Skeletal muscle satellite cell (primary cell): ENCODE results near the gene ZNF385D.
A peak's percentile ranks its signal among the peaks of the same experiment; 100 is the strongest.

Experiments
- H3K27me3 ChIP-seq: 2 replicates; pipeline ENCODE4 v1.7.0; 2013; ENCODE audit warnings: low read length; ENCODE audit not compliant: control insufficient read depth, insufficient read depth
- H3K36me3 ChIP-seq: 2 replicates; pipeline ENCODE4 v1.7.0; 2013; ENCODE audit warnings: mild to moderate bottlenecking, control low read depth, low read length; ENCODE audit not compliant: insufficient read depth
- H3K4me1 ChIP-seq: 2 replicates; pipeline ENCODE4 v1.7.0; 2013; ENCODE audit warnings: low read length; ENCODE audit not compliant: control insufficient read depth, insufficient read depth
- H3K4me2 ChIP-seq: 2 replicates; pipeline ENCODE4 v1.7.0; 2013; ENCODE audit warnings: mild to moderate bottlenecking, low read length
- H3K4me3 ChIP-seq: 2 replicates; pipeline ENCODE4 v1.7.0; 2013; ENCODE audit warnings: low read length
- H3K9ac ChIP-seq: 2 replicates; pipeline ENCODE4 v1.7.0; 2013; ENCODE audit warnings: mild to moderate bottlenecking, low read depth, low read length, moderate library complexity
- H3K9me3 ChIP-seq: replicated peaks from 2 replicates; pipeline ENCODE4 v1.7.0; 2013; ENCODE audit warnings: mild to moderate bottlenecking, control low read depth, low read length

ZNF385D gene

DNA sequence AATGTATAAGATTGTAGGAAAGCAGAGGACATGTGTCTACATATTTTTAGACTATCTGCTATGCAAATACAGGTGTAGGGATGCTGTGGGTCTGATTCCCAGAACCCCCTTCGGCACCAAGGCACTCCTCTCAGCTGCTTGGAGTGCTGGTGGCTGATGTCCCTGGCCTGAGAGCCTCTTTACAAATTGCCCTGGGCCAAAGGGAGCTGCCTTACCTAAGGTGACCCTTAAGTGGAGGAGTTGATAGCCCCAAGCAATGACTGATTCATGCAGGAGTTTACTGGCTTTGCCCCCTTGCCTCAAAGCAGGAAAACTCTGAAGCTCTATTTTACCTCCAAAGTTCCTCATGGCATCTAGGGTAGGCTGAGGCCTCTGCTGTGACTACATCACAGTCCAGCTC is 83.0 kb downstream of the ZNF385D start:
- H3K36me3 ChIP-seq: no peaks in the 10 kb centered on the region
- no peaks in the 10 kb centered on the region for H3K9me3 ChIP-seq
- H3K4me2 ChIP-seq: no peak overlapping the region
- H3K27me3 ChIP-seq: no peaks in the 10 kb centered on the region
- no peak overlapping the region for H3K4me3 ChIP-seq
- H3K9ac ChIP-seq: no peak overlapping the region
- peaks cover 16% of the 10 kb centered on the region for H3K4me1 ChIP-seq

DNA sequence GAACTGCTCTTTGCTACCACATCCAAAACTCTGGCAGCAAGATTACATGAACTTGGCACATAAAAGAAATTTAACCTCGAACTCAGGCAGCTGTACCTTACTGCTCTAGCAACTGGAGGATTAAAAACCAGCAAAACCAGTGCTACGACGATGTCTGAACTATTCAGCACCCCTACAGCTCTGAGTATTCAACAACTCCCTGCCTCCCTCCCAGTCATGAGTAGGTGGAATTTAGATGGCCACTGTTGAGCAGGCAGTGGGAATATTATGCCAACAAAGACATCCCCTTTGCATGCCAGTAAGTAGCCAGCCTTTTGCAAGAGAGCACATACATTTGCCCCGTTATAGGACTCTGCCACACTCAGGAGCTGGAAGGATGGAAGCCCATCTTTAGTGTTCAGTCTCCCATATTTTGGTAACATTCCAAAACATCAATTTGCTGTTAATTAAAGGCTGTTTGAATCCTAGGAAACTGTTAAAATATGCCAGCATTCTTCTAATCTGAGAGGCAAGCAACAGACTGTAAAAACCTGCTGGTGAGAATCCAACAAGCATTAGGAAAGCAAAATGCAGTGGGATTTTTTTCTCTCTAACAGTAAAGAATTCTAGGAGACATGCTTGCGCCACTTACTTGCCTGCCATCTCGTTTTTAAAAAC is 85.4 kb downstream of the ZNF385D start:
- H3K4me1 ChIP-seq: no peaks in the 10 kb centered on the region
- no peak overlapping the region for H3K4me2 ChIP-seq
- H3K27me3 ChIP-seq: no peaks in the 10 kb centered on the region
- H3K4me3 ChIP-seq: no peak overlapping the region
- no peak overlapping the region for H3K9ac ChIP-seq
- H3K36me3 ChIP-seq: no peaks in the 10 kb centered on the region
- H3K9me3 ChIP-seq: no peaks in the 10 kb centered on the region

DNA sequence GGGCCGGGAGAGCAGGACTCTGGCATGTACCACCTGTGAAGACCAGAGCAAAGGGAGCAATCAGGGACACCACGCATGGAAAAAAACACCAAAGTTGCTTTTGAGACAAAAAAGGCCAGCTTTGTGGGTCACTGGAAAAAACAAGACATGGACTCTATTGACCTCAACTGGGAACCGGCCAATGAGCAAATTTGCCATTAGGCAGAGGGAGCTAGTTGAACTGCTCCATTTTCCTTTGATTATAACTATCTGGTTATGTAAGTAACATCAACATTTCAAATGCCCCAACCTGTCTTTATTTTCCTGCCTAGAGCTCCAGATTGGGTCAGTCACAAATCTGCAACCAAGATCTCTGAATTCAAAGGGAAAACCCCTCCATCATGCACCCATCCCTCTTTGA is 86.0 kb downstream of the ZNF385D start:
- Histone ChIP-seq H3K36me3 (no peaks in the 10 kb centered on the region), H3K27me3 (no peaks in the 10 kb centered on the region), H3K4me1 (no peaks in the 10 kb centered on the region), H3K4me3 (no peak overlapping the region), H3K9ac (no peak overlapping the region), H3K9me3 (no peaks in the 10 kb centered on the region), H3K4me2 (no peak overlapping the region)

DNA sequence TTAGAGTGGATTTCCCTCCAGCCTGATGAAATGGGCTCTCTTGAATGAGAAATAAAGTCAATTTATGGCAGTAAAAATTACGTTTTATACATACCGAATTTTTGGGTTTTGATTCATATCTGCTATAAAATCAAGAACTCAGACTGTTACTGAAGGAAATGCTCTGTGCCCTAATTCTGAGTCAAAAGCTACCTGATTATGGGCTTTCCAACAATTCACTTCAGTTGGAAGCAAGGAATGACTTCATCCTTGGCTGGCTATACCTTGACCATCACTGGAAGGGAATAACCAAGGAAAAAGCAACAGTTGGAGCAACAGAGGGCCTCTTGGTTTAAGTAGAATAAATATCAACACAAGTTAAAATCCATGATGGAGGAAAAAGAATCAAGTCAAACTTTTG is 88.6 kb downstream of the ZNF385D start:
- Histone ChIP-seq H3K4me2 (no peak overlapping the region), H3K4me3 (no peak overlapping the region), H3K9ac (no peak overlapping the region), H3K27me3 (no peaks in the 10 kb centered on the region), H3K4me1 (no peaks in the 10 kb centered on the region), H3K9me3 (no peaks in the 10 kb centered on the region), H3K36me3 (no peaks in the 10 kb centered on the region)

DNA sequence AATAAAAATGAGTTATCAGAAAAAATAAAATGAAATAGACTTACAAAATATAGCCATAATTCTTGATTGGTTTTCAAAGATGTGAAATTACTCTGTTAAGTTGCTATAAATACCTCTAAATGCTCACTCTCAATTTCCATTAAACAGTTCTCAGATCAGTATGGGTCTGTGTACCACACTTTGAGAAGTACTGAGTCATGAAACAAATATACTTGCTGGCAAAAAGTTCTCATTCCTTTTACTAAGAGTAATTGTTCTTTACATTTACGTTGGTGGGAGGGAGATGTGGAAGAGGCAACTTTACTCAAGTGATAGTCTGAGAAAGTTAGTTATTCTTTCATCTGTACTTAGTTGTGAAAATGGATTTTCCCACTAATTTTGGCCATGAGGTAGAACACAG is 96.3 kb downstream of the ZNF385D start:
- no peaks in the 10 kb centered on the region for H3K36me3 ChIP-seq
- peak overlapping the region; percentile 58 for H3K4me2 ChIP-seq
- H3K9me3 ChIP-seq: no peaks in the 10 kb centered on the region
- H3K4me1 ChIP-seq: peaks cover 12% of the 10 kb centered on the region
- peak overlapping the region; percentile 40 for H3K9ac ChIP-seq
- H3K27me3 ChIP-seq: no peaks in the 10 kb centered on the region
- no peak overlapping the region for H3K4me3 ChIP-seq

DNA sequence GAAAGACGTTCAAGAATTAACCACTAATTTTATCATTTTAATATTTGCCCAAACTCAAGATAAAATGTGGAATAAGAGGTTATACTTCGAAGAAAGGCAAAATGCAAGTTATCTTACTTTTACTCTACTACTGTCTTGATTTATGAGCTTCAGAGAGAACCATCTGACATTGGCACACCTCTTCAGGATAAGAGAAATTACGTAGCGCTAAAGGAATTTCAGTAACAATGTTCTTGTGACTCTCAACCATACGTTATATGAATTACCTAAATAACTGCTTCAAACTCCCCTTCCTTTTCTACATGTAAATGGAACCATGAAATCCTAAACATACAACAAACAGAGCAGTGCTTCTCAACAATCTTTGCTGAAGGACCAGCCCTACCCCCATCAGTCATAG is 96.8 kb downstream of the ZNF385D start:
- Histone ChIP-seq H3K4me3 (no peak overlapping the region), H3K4me2 (peak overlapping the region; percentile 58), H3K27me3 (no peaks in the 10 kb centered on the region), H3K9ac (no peak overlapping the region), H3K9me3 (no peaks in the 10 kb centered on the region), H3K36me3 (no peaks in the 10 kb centered on the region), H3K4me1 (peaks cover 12% of the 10 kb centered on the region)

DNA sequence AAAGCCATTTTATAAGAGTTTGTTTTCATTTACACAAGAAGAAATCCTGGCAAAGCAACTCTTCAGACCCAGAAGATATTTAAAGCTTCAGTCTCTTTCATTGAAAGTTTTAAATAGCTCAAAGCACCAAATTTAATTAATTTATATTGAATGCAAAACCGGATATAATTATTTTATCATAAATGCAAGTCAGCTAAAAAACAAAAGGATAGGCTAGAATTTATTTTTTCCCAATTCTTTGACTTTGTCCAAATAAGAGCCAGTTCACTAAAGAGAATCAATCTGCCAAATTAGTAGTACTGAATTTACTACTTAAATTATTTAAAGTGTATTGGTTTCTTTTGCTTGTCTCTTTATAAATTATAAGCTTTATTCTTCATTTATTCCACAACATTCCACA is 101.5 kb downstream of the ZNF385D start:
- H3K4me1 ChIP-seq: peaks cover 20% of the 10 kb centered on the region
- H3K9me3 ChIP-seq: no peaks in the 10 kb centered on the region
- no peak overlapping the region for H3K4me3 ChIP-seq
- no peak overlapping the region for H3K9ac ChIP-seq
- H3K36me3 ChIP-seq: no peaks in the 10 kb centered on the region
- no peak overlapping the region for H3K4me2 ChIP-seq
- no peaks in the 10 kb centered on the region for H3K27me3 ChIP-seq

DNA sequence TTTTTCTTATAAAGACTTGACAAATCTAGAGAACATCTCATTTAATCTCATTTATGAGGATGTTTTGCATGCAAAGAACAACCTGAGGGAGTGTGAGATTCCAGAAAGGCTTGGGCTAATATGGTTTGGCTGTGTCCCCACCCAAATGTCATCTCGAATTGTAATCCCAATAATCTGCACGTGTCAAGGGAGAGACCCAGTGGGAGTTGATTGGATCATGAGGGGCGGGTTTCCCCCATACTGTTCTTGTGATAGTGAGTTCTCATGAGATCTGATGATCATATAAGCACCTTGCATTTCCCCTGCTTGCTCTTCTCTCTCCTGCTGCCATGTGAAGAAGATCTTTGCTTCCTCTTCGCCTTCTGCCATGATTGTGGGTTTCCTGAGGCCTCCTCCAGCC is 103.0 kb downstream of the ZNF385D start:
- Histone ChIP-seq H3K4me1 (peaks cover 16% of the 10 kb centered on the region), H3K4me2 (no peak overlapping the region)

DNA sequence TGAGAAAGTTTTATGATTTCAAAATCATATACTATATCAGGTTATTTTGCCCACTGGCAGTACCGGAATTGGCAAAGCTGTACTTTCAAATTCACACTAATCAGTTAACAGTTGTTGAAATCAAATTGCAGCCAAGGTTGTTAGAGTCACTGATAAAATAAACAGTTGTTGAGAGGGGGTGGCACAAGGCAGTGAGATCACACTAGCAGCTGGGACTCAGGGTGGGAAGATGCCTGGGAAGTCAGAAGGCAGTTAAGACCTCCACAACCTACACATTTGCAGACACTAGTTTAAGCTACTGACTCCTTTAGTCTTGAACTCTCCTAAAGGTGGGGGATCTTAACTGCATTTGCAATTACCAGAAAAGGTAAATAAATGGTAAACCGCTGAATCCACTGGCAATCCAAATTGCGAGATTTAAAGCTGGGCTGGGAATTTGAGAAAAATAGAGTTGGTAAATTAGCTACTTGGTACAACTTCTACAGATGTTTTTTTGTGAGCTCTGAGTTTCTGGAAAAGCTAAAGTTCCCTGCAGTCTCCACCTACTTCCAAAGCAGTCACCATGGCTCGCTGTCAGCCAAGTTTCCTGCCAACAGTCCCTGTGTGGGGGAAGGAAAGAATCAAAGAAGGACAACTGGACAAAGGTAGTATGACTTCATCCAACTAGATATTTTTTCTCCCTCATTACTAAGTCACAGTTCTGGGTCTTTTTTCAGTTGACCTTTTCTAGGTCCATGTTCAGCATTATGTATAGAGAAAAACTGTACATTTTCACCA is 105.7 kb downstream of the ZNF385D start:
- H3K4me3 ChIP-seq: peak overlapping the region; percentile 23
- peak overlapping the region; percentile 67 for H3K4me2 ChIP-seq
- H3K9me3 ChIP-seq: no peaks in the 10 kb centered on the region
- no peaks in the 10 kb centered on the region for H3K36me3 ChIP-seq
- H3K4me1 ChIP-seq: peaks cover 19% of the 10 kb centered on the region
- no peaks in the 10 kb centered on the region for H3K27me3 ChIP-seq
- peak overlapping the region; percentile 32 for H3K9ac ChIP-seq

More for the DNA sequence above, 103.0 kb downstream of the ZNF385D start:
- H3K9me3 ChIP-seq: no peaks in the 10 kb centered on the region
- no peak overlapping the region for H3K9ac ChIP-seq
- H3K4me3 ChIP-seq: no peak overlapping the region
- no peaks in the 10 kb centered on the region for H3K27me3 ChIP-seq
- H3K36me3 ChIP-seq: no peaks in the 10 kb centered on the region

DNA sequence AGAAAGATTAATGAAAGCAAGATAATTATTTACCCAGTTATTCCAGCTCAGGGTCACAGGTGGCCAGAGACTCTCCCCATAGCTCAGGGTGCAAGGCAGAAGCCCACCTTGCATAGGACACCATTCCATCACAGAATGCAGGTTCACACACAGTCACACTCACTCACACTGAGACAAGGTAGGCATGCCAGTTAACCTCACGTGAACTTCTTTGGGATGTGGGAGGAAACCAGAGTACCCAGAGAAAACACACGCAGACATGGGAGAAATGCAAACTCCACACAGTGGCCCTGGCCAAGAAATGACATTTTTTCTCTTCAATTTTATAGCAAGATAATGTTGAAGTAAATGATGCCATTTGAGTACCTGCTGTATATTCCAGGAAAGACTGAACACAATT is 106.7 kb downstream of the ZNF385D start:
- H3K4me2 ChIP-seq: no peak overlapping the region
- no peaks in the 10 kb centered on the region for H3K9me3 ChIP-seq
- H3K27me3 ChIP-seq: no peaks in the 10 kb centered on the region
- H3K4me3 ChIP-seq: no peak overlapping the region
- H3K36me3 ChIP-seq: no peaks in the 10 kb centered on the region
- H3K9ac ChIP-seq: no peak overlapping the region
- H3K4me1 ChIP-seq: peaks cover 19% of the 10 kb centered on the region

DNA sequence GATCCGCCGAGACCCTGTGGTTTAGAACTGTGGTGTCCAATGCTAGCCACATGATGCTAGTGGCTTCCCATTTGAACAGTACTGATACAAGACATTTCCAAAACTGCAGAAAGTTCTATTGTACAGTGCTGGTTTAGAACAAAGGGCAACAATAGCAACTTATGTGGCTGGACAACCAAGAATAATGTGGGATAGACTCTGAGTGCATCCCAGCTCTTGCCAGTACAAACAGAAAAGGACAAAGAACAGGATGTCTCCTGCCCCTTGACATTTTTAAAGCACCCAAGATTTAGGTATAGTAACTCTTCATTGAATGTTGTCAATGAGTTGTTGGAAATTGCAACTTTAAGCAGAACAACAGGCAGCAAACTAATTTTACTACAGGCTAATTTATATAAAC is 107.3 kb downstream of the ZNF385D start:
- Histone ChIP-seq H3K4me1 (peaks cover 19% of the 10 kb centered on the region), H3K9me3 (no peaks in the 10 kb centered on the region), H3K4me3 (no peak overlapping the region), H3K4me2 (no peak overlapping the region), H3K36me3 (no peaks in the 10 kb centered on the region), H3K27me3 (no peaks in the 10 kb centered on the region), H3K9ac (no peak overlapping the region)

DNA sequence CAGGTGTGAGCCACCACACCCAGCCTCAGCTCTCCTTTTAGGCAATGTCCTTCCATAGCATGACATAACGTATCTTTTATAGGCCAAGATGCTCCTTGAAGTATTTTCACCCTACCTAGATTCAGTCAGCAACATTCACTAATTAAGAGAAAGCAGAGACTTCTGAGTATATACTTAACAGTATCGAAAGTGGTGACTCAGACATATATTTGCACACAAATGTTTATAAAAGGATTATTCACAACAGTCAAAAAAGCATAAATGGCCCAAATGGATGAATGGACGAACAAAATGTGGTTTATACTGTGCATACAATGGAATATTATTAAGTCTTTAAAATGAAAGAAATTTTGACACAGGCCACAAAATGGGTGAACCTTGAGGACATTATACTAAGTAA is 108.6 kb downstream of the ZNF385D start:
- no peak overlapping the region for H3K4me2 ChIP-seq
- no peaks in the 10 kb centered on the region for H3K9me3 ChIP-seq
- no peaks in the 10 kb centered on the region for H3K27me3 ChIP-seq

More for the DNA sequence above, 108.6 kb downstream of the ZNF385D start:
- Histone ChIP-seq H3K4me3 (no peak overlapping the region), H3K9ac (no peak overlapping the region), H3K4me1 (peaks cover 19% of the 10 kb centered on the region), H3K36me3 (no peaks in the 10 kb centered on the region)
